Neural crest cell (in vitro differentiated cells): ENCODE measurements around the gene IQGAP1. TPM values are rescaled to one million over a fixed set of nuclear protein-coding genes. Genes with fewer than 3 reads are reported as not detected.

ENCODE experiments used
- DNase-seq: peaks from one replicate; pipeline ENCODE4 v3.0.0; 2021; ENCODE audit warnings: low read depth, mixed read lengths, low spot score
- H3K27ac Mint-ChIP-seq: one replicate; pipeline ENCODE4 v1.8.0; 2021; ENCODE audit warnings: mild to moderate bottlenecking, mixed read lengths; ENCODE audit not compliant: unreplicated experiment
- H3K27me3 Mint-ChIP-seq: 2 replicates; pipeline ENCODE4 v1.8.0; 2021; ENCODE audit warnings: low read depth, mild to moderate bottlenecking, mixed read lengths
- H3K36me3 Mint-ChIP-seq: 2 replicates; pipeline ENCODE4 v1.8.0; 2021; ENCODE audit warnings: low read depth, mild to moderate bottlenecking, mixed read lengths
- H3K4me1 Mint-ChIP-seq: 2 replicates; pipeline ENCODE4 v1.8.0; 2021; ENCODE audit warnings: mixed read lengths
- H3K4me3 Mint-ChIP-seq: one replicate; pipeline ENCODE4 v1.8.0; 2021; ENCODE audit warnings: mild to moderate bottlenecking, mixed read lengths
- H3K9me3 Mint-ChIP-seq: 2 replicates; pipeline ENCODE4 v1.8.0; 2021; ENCODE audit warnings: mixed read lengths
- total RNA-seq: library from RNA; stranded (reverse); gene quantifications from 2 replicates; pipeline ENCODE4 v1.2.1, GENCODE V29; 2021
- TF ChIP-seq, protein P1 (sequence below): fragments of 200-600 bp; sonication (generic); conservative IDR thresholded peaks from 2 replicates; pipeline ENCODE4 v1.5.0; 2021; ENCODE audit warnings: antibody characterized with exemption, mild to moderate bottlenecking

The IQGAP1 gene
- total RNA-seq, 1 donor from 2014 or later: 46.1 TPM

- DNase-seq: no peak
- Mint-ChIP-seq H3K9me3 (no peaks in the 10 kb centered on the region), H3K36me3 (peaks cover 5% of the 10 kb centered on the region), H3K27ac (no peak overlapping the region), H3K4me1 (peaks cover 9% of the 10 kb centered on the region), H3K27me3 (no peaks in the 10 kb centered on the region), H3K4me3 (no peak overlapping the region)
- TF ChIP-seq, protein P1, sequence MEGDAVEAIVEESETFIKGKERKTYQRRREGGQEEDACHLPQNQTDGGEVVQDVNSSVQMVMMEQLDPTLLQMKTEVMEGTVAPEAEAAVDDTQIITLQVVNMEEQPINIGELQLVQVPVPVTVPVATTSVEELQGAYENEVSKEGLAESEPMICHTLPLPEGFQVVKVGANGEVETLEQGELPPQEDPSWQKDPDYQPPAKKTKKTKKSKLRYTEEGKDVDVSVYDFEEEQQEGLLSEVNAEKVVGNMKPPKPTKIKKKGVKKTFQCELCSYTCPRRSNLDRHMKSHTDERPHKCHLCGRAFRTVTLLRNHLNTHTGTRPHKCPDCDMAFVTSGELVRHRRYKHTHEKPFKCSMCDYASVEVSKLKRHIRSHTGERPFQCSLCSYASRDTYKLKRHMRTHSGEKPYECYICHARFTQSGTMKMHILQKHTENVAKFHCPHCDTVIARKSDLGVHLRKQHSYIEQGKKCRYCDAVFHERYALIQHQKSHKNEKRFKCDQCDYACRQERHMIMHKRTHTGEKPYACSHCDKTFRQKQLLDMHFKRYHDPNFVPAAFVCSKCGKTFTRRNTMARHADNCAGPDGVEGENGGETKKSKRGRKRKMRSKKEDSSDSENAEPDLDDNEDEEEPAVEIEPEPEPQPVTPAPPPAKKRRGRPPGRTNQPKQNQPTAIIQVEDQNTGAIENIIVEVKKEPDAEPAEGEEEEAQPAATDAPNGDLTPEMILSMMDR: no peak
Measured at GRCh38 chr15:90465930-90466567, 78.0 kb downstream of the IQGAP1 start.

DNA sequence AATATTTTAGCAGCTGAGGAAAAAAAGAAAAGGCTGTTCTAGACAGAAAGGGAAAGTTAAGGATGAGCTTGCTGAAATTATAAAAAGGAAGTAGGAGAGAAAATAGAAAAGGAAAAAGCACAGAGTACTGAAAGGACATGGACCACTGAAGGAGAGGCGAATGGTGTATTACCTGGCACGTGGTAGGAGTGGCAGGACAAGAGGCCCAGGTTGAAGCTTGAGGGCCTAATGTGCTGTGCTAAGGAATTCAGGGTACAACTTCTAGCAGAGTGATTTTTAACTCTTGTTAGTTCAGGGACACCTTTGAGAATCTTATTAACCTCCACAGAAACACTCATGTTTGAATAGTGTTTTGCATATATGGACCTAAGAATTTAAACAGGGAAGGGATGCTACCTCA, 81.7 kb downstream of the IQGAP1 start:
- Mint-ChIP-seq H3K36me3 (peaks cover 4% of the 10 kb centered on the region), H3K4me1 (peaks cover 5% of the 10 kb centered on the region), H3K4me3 (no peak overlapping the region), H3K9me3 (no peaks in the 10 kb centered on the region), H3K27me3 (no peaks in the 10 kb centered on the region), H3K27ac (no peak overlapping the region)
- no peak for DNase-seq
- TF ChIP-seq, protein P1: no peak

DNA sequence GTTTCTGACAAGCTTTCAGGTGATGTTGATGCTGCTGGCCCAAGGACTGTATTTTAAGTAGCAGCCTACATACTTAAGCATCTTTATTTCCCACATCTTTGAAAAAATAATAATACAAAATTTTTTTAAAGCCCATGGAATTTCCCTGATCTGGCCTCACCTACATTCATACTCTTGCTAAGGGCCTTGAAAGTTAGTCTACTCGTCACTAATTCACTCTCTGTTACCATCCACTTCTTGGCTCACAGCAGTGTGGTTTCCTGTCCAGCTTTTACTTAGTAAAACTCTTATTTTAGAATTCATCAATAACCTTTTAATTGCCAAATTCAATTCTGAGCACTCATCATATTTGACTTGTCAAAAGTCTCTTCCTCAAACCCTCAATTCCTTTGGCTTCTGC, 82.4 kb downstream of the IQGAP1 start:
- TF ChIP-seq, protein P1: no peak
- Mint-ChIP-seq H3K4me1 (peaks cover 5% of the 10 kb centered on the region), H3K9me3 (no peaks in the 10 kb centered on the region), H3K27ac (no peak overlapping the region), H3K36me3 (peaks cover 4% of the 10 kb centered on the region), H3K4me3 (no peak overlapping the region), H3K27me3 (no peaks in the 10 kb centered on the region)
- no peak for DNase-seq

- Mint-ChIP-seq H3K4me3 (no peak overlapping the region), H3K36me3 (peaks cover 4% of the 10 kb centered on the region), H3K9me3 (no peaks in the 10 kb centered on the region), H3K27ac (no peak overlapping the region), H3K27me3 (no peaks in the 10 kb centered on the region), H3K4me1 (peaks cover 5% of the 10 kb centered on the region)
- no peak for DNase-seq
- TF ChIP-seq, protein P1: no peak
Measured at GRCh38 chr15:90471126-90471525, 83.1 kb downstream of the IQGAP1 start.

DNA sequence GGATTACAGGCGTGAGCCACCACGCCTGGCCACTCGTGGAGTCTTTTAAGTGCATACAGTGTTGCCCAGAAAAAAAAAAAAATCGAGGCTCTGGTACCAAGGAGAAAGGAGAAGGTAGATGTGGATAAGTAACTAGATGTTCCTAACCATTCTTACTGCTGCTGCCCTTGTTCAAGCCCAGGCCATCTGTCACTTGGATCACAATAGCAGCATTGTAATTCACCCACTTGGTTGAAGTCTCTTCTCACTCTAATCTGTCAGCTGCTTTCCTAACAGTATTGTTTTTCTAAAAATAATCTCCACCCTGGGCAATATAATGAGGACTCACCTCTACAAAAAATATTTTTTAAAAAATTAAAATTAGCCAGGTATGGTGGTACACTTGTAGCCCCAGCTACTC, 83.7 kb downstream of the IQGAP1 start:
- H3K36me3 Mint-ChIP-seq: peaks cover 4% of the 10 kb centered on the region

More for the DNA sequence above, 83.7 kb downstream of the IQGAP1 start:
- no peak overlapping the region for H3K4me3 Mint-ChIP-seq
- TF ChIP-seq, protein P1: no peak
- no peak overlapping the region for H3K27ac Mint-ChIP-seq
- H3K27me3 Mint-ChIP-seq: no peaks in the 10 kb centered on the region
- H3K4me1 Mint-ChIP-seq: peaks cover 5% of the 10 kb centered on the region
- H3K9me3 Mint-ChIP-seq: no peaks in the 10 kb centered on the region
- DNase-seq: no peak
